Measurements from ENCODE around the gene PRSS23.

Gene PRSS23

DNA sequence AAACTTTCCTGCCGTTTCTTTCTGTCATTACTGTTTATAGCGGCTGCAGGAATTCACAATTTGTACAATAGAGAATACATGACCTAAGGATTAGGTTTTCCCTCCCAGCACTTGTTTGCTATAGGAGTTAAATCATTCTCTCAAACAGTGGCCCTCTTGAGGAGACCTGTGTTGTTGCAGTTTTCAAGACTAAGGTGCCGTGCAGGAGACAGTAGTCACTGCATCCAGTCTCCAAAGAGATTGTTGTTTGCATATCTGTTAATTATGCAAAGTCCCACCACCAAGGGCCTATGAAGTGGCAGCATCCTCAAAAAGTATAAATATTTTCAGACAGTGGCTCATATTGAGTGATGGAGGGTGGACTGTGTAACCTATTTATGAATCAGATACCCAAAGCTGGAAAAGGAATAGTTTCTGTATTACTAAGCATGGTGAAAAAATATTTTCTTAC, 2.3 kb downstream of the PRSS23 start:
- peak; percentile 31 for DNase-seq (ENCODE audit: low read depth)
- no peak for TF ChIP-seq MYC (IDR thresholded peaks at IDR 0.05; ENCODE audit: low read depth, low read length)
- TF ChIP-seq, protein P1, sequence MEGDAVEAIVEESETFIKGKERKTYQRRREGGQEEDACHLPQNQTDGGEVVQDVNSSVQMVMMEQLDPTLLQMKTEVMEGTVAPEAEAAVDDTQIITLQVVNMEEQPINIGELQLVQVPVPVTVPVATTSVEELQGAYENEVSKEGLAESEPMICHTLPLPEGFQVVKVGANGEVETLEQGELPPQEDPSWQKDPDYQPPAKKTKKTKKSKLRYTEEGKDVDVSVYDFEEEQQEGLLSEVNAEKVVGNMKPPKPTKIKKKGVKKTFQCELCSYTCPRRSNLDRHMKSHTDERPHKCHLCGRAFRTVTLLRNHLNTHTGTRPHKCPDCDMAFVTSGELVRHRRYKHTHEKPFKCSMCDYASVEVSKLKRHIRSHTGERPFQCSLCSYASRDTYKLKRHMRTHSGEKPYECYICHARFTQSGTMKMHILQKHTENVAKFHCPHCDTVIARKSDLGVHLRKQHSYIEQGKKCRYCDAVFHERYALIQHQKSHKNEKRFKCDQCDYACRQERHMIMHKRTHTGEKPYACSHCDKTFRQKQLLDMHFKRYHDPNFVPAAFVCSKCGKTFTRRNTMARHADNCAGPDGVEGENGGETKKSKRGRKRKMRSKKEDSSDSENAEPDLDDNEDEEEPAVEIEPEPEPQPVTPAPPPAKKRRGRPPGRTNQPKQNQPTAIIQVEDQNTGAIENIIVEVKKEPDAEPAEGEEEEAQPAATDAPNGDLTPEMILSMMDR (IDR thresholded peaks at IDR 0.05; ENCODE audit: low read depth, low read length), result peak; percentile 32
- no peak overlapping the region for H3K4me3 ChIP-seq (ENCODE audit: low read depth, low read length)

DNA sequence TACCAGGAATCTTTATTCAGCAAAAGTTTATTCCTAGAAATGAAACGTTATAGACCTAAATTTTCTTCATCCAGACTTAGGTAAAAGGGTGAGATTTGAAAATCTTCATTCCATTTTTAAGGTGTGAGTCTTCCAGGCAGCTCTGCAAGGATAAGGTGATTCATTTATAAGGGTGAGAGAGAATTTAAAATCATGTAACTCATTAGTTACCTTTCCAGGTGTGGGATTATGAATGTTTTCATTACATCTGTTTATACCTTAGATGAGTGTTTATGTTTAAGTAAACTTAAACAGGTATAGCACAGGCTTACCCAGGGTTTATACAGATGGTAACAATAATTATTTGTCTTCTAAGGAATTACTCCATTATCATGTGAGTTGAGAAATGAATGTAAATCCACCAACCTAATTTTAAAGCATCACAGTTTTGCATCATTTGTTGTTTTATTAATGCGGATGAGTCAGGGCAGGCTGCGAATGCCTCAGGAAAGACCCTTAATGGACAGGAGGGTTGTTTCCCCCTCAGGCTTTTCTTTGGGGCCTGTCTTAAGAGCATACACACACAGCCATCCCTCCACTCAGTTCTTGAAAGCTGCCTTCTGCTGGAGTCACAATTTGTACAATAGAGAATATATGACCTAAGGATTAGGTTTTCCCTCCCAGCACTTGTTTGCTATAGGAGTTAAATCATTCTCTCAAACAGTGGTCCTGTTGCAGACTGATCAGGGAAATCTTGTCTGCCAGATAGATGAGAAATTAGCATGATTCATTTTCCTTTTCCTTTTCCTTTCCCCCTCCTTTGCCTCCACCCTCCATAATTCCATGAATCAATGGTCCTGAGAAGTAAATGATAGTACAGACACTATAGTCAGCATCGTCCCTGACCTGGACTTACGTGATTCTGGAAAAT, 3.0 kb downstream of the PRSS23 start:
- TF ChIP-seq, protein P1 (IDR thresholded peaks at IDR 0.05; ENCODE audit: low read depth, low read length), result no peak
- TF ChIP-seq, protein P2, sequence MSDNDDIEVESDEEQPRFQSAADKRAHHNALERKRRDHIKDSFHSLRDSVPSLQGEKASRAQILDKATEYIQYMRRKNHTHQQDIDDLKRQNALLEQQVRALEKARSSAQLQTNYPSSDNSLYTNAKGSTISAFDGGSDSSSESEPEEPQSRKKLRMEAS (IDR thresholded peaks at IDR 0.05; ENCODE audit: low read depth, low read length), result no peak
- no peak for TF ChIP-seq MYC (IDR thresholded peaks at IDR 0.05; ENCODE audit: low read depth, low read length)
- TF ChIP-seq POLR2A (IDR thresholded peaks at IDR 0.05; ENCODE audit: extremely low read depth, insufficient read length), result no peak
- DNase-seq (ENCODE audit: low read depth), result no peak
- H3K4me3 ChIP-seq (ENCODE audit: low read depth, low read length), result no peak overlapping the region

DNA sequence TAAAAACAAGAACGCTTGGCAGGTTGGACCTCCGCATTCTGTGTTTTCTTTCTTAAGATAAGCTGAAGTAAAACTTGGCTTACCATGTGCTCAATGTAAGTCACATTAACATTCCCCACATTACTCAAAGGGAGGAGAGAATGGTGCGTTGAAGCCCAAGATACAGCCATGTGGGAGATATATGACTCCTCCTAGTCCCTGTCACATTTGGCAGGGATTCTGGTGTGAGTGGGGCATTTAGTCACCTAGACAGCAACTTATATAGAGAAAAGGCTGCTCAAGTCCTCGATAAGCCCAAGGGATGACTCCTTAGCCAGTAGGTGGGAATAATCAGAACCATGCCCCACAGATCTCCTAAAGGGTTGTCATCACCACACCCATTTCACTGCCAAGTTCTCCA, 4.6 kb downstream of the PRSS23 start:
- TF ChIP-seq, protein P2 (IDR thresholded peaks at IDR 0.05; ENCODE audit: low read depth, low read length), result no peak
- TF ChIP-seq MYC (IDR thresholded peaks at IDR 0.05; ENCODE audit: low read depth, low read length), result no peak
- TF ChIP-seq POLR2A (IDR thresholded peaks at IDR 0.05; ENCODE audit: extremely low read depth, insufficient read length), result no peak
- TF ChIP-seq, protein P1 (IDR thresholded peaks at IDR 0.05; ENCODE audit: low read depth, low read length), result no peak
- H3K4me3 ChIP-seq (ENCODE audit: low read depth, low read length), result no peak overlapping the region
- DNase-seq (ENCODE audit: low read depth), result no peak

DNA sequence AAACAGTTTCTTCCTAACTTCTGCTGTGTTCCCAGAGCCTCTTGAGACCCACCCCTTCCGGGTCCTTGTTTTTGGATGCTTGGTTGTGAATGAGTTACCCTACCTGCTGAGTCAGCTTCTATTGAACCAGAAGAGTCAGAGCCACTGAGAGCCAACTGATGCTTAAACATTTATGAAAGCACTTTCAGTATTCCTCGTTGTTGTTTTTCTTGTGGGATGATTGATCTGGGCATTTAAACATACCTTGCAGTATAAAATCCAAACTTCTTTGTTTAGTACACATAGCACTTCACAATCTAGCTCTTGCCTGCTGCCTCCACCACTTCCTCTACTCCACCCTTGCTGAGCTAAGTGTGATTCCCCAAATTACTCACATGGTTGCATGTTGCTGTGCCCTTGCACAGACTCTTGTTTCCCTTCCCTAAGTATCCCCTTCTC, 5.5 kb downstream of the PRSS23 start:
- no peak for TF ChIP-seq POLR2A (IDR thresholded peaks at IDR 0.05; ENCODE audit: extremely low read depth, insufficient read length)
- H3K4me3 ChIP-seq (ENCODE audit: low read depth, low read length), result no peak overlapping the region
- no peak for DNase-seq (ENCODE audit: low read depth)

DNA sequence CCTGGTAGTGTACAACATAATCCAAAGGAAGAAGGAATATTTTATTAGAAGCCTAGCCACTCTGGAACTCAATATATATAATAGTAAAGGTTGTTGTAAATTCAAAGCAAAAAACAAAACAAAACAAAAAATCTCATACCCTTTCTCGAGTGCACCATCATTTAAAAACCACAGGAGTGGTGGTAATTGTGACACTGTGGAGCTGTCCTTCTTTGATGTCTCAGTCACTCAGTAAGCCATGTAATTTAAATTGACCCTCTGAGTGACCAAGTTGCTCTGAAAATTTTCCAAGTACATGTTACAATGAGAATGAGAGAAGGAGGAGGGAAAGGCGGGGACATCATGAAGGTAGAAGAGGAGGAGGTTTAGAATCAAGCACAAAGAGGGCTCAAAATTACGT, 6.6 kb downstream of the PRSS23 start:
- DNase-seq (ENCODE audit: low read depth), result no peak
- TF ChIP-seq MYC (IDR thresholded peaks at IDR 0.05; ENCODE audit: low read depth, low read length) (no peak), POLR2A (IDR thresholded peaks at IDR 0.05; ENCODE audit: extremely low read depth, insufficient read length) (no peak)
- TF ChIP-seq, protein P2 (IDR thresholded peaks at IDR 0.05; ENCODE audit: low read depth, low read length), result no peak
- TF ChIP-seq, protein P1 (IDR thresholded peaks at IDR 0.05; ENCODE audit: low read depth, low read length), result no peak
- no peak overlapping the region for H3K4me3 ChIP-seq (ENCODE audit: low read depth, low read length)

DNA sequence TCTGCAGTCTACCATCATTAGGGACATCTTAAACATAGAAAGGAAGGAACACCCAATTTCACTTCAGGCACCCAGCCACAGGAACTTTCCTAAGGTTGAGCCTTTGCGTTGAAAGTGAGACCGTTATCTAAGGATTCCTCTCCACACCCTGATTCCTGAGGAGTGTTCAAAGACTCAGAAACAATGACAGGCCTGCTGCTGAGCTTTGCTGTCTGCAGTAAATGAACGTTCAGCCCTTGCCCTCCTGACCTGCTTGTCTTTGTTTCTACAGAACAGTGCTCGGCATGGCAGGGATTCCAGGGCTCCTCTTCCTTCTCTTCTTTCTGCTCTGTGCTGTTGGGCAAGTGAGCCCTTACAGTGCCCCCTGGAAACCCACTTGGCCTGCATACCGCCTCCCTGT, 7.0 kb downstream of the PRSS23 start:
- TF ChIP-seq POLR2A (IDR thresholded peaks at IDR 0.05; ENCODE audit: extremely low read depth, insufficient read length), result no peak
- TF ChIP-seq MYC (IDR thresholded peaks at IDR 0.05; ENCODE audit: low read depth, low read length), result no peak
- TF ChIP-seq, protein P1 (IDR thresholded peaks at IDR 0.05; ENCODE audit: low read depth, low read length), result no peak
- TF ChIP-seq, protein P2 (IDR thresholded peaks at IDR 0.05; ENCODE audit: low read depth, low read length), result no peak
- H3K4me3 ChIP-seq (ENCODE audit: low read depth, low read length), result no peak overlapping the region
- DNase-seq (ENCODE audit: low read depth), result no peak
